ENCODE measurements around the gene THSD4. TPM values are rescaled to one million over a fixed set of nuclear protein-coding genes. Genes with fewer than 3 reads are reported as not detected.

THSD4 gene
- total and polyA plus RNA-seq, 2 of the 8 experiments (the other 6 are each of a cell fraction or from before 2014, with no cell fraction given) = 2.5 to 6.2 TPM

DNA sequence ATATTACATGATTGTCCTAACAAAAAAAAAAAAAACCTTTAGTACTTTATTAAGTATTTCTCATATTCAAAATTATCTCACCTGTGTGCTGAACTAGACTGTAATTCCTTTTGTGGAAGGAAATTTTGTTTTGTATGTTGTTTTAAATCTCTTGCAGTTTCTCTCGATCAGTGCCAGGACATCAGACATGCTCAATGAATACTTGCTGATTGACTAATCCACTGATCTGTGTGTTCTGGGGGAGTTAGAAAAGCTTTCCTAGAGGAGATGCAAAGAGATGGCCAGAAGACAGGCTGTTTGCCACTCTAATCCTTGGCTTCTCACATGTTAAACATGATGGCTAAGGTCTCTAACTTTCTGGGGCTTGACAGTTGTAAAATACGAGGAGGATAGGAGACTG lies 461.8 kb downstream of the THSD4 start:
- 84% methylated on average over 2 of the region's 2 CpGs; no CpG with 5 or more reads in 1 of the 2 experiments for WGBS, 2 experiments (ENCODE audit: extremely low coverage in 1 of 2, insufficient coverage in 1 of 2, insufficient read length in 1 of 2, insufficient replicate concordance in 2 of 2, low coverage in 1 of 2, low lambda C conversion rate in 2 of 2, missing lambda C conversion rate in 1 of 2)
- H3K27me3 ChIP-seq (replicated peaks in 1 of 4; ENCODE audit: control insufficient read depth in 3 of 4, extremely low read depth in 1 of 4, insufficient read depth in 3 of 4, low read length in 3 of 4) = no peaks in the 10 kb centered on the region
- no peak overlapping the region for H2BK120ac ChIP-seq (replicated peaks; ENCODE audit: low read depth, low read length)
- FAIRE-seq (no peak), DNase-seq (ENCODE audit: low read depth in 1 of 2, low spot score in 2 of 2) (no peak)
- no peaks in the 10 kb centered on the region for H3K79me1 ChIP-seq (ENCODE audit: low read depth, low read length)
- H2BK20ac ChIP-seq (ENCODE audit: low read length) = no peak overlapping the region
- H2AFZ ChIP-seq (ENCODE audit: low read length) = no peak overlapping the region
- no peak overlapping the region for H3K4me3 ChIP-seq (ENCODE audit: extremely low read depth in 1 of 4, insufficient read depth in 2 of 4, low read depth in 3 of 4, low read length in 4 of 4)
- no peaks in the 10 kb centered on the region for H3K36me3 ChIP-seq (ENCODE audit: control insufficient read depth in 2 of 4, insufficient read depth in 4 of 4, low read length in 3 of 4)
- no peak overlapping the region for H3K4me2 ChIP-seq (ENCODE audit: insufficient read depth in 1 of 2, low read depth in 2 of 2, low read length in 2 of 2)
- H4K8ac ChIP-seq (ENCODE audit: extremely low read depth, insufficient read depth, low read length) = no peak overlapping the region
- H2BK5ac ChIP-seq (ENCODE audit: low read depth, low read length) = no peak overlapping the region
- H4K91ac ChIP-seq (replicated peaks; ENCODE audit: insufficient read length, low read length) = no peak overlapping the region
- no peak overlapping the region for H4K5ac ChIP-seq (ENCODE audit: insufficient read length, low read depth, low read length)
- H3K9me3 ChIP-seq (ENCODE audit: insufficient read depth in 2 of 2, low read depth in 1 of 2, low read length in 1 of 2) = no peaks in the 10 kb centered on the region
- no peak overlapping the region for H2AK5ac ChIP-seq (ENCODE audit: low read depth, low read length)
- no peaks in the 10 kb centered on the region for H3K23me2 ChIP-seq (ENCODE audit: low read depth, low read length)
- H3K14ac ChIP-seq (ENCODE audit: insufficient read length) = no peak overlapping the region
- H4K20me1 ChIP-seq (replicated peaks in 1 of 2; ENCODE audit: control insufficient read depth in 1 of 2, insufficient read depth in 2 of 2, low read length in 2 of 2) = no peaks in the 10 kb centered on the region
- H3K4me1 ChIP-seq (replicated peaks in 1 of 4; ENCODE audit: control insufficient read depth in 3 of 4, insufficient read depth in 4 of 4, low read length in 3 of 4) = peaks cover 0 to 3% (median 0%) of the 10 kb centered on the region in 4 experiments; a peak in 2 of 7 replicates
- H3K4ac ChIP-seq (replicated peaks; ENCODE audit: insufficient read length, low read depth, low read length) = no peak overlapping the region
- H3K23ac ChIP-seq (ENCODE audit: insufficient read length) = no peak overlapping the region
- no peak overlapping the region for H3K27ac ChIP-seq (ENCODE audit: low read depth, low read length)
- H3K79me2 ChIP-seq (ENCODE audit: control insufficient read depth in 1 of 2, insufficient read depth in 2 of 2, low read length in 2 of 2) = no peaks in the 10 kb centered on the region
- no peak overlapping the region for H3K18ac ChIP-seq (ENCODE audit: extremely low read depth, low read length)
- no peak overlapping the region for H2BK12ac ChIP-seq (ENCODE audit: low read depth, low read length)
- H3K56ac ChIP-seq (replicated peaks; ENCODE audit: insufficient read length, low read depth, low read length) = no peak overlapping the region
- no peak overlapping the region; the same call in 1 of the 2 replicates for H2BK15ac ChIP-seq (ENCODE audit: low read length)
- no peak overlapping the region for H3K9ac ChIP-seq (replicated peaks in 1 of 4; ENCODE audit: extremely low read depth in 1 of 4, low read depth in 3 of 4, low read length in 3 of 4)
- POLR2A ChIA-PET (ENCODE audit: partially characterized antibody) = no interaction called here
- CTCF ChIA-PET (ENCODE audit: partially characterized antibody) = interaction anchor here (1.0 to 7.1 kb wide), 10 partner anchors 27 to 224 kb away, joined by 3 to 122 read pairs (median 9); no protein-coding TSS in a partner anchor
- TF ChIP-seq BCL11A (IDR thresholded peaks at IDR 0.05; ENCODE audit: low read depth in 2 of 2, low read length in 2 of 2) = no peak
- TF ChIP-seq RFX5 (IDR thresholded peaks at IDR 0.05; ENCODE audit: borderline replicate concordance, low read depth, low read length) = no peak
- no peak for TF ChIP-seq TAF7 (optimal IDR thresholded peaks at IDR 0.05; ENCODE audit: borderline replicate concordance, low read depth, low read length)
- no peak for TF ChIP-seq KDM4A (IDR thresholded peaks at IDR 0.05; ENCODE audit: low read depth, low read length, severe bottlenecking)
- no peak for TF ChIP-seq CEBPB (IDR thresholded peaks at IDR 0.05; ENCODE audit: low read depth, low read length)
- TF ChIP-seq, protein P1, sequence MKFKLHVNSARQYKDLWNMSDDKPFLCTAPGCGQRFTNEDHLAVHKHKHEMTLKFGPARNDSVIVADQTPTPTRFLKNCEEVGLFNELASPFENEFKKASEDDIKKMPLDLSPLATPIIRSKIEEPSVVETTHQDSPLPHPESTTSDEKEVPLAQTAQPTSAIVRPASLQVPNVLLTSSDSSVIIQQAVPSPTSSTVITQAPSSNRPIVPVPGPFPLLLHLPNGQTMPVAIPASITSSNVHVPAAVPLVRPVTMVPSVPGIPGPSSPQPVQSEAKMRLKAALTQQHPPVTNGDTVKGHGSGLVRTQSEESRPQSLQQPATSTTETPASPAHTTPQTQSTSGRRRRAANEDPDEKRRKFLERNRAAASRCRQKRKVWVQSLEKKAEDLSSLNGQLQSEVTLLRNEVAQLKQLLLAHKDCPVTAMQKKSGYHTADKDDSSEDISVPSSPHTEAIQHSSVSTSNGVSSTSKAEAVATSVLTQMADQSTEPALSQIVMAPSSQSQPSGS (IDR thresholded peaks at IDR 0.05; ENCODE audit: low read length) = no peak
- TF ChIP-seq GTF2F1 (IDR thresholded peaks at IDR 0.05; ENCODE audit: borderline replicate concordance, low read depth, low read length) = no peak

Measured in H1 (cell line).